NB4 (cell line): ENCODE results near the gene CD52.

ENCODE experiments used
- MAX ChIP-seq: IDR thresholded peaks from 2 replicates; pipeline ENCODE4 v1.6.1; 2011; ENCODE audit warnings: low read depth, low read length
- MYC ChIP-seq: IDR thresholded peaks from 2 replicates; pipeline ENCODE4 v1.6.1; 2011; ENCODE audit warnings: low read depth, low read length
- POLR2A ChIP-seq: IDR thresholded peaks from 2 replicates; pipeline ENCODE4 v1.6.1; 2011; ENCODE audit warnings: mild to moderate bottlenecking; ENCODE audit not compliant: insufficient read length; ENCODE audit errors: extremely low read depth
- TF ChIP-seq, protein P1 (sequence below): IDR thresholded peaks from one replicate; pipeline ENCODE4 v1.5.1; 2012; ENCODE audit warnings: low read depth, low read length

- TF ChIP-seq, protein P1, sequence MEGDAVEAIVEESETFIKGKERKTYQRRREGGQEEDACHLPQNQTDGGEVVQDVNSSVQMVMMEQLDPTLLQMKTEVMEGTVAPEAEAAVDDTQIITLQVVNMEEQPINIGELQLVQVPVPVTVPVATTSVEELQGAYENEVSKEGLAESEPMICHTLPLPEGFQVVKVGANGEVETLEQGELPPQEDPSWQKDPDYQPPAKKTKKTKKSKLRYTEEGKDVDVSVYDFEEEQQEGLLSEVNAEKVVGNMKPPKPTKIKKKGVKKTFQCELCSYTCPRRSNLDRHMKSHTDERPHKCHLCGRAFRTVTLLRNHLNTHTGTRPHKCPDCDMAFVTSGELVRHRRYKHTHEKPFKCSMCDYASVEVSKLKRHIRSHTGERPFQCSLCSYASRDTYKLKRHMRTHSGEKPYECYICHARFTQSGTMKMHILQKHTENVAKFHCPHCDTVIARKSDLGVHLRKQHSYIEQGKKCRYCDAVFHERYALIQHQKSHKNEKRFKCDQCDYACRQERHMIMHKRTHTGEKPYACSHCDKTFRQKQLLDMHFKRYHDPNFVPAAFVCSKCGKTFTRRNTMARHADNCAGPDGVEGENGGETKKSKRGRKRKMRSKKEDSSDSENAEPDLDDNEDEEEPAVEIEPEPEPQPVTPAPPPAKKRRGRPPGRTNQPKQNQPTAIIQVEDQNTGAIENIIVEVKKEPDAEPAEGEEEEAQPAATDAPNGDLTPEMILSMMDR, result no peak
- no peak for TF ChIP-seq POLR2A
- TF ChIP-seq MYC, result no peak
- TF ChIP-seq MAX, result no peak
These were observed 36.4 kb upstream of the CD52 start for GRCh38 chr1:26281091-26281958.
